Activated CD4-positive, alpha-beta T cell treated with anti-CD3 and anti-CD28 coated beads, Interleukin-2, amount 50 U/mL, for 1 hour (primary cell): ENCODE results near the gene FAM163A.

Experiments
- DNase-seq: peaks from one replicate; pipeline ENCODE4 v3.0.0-alpha.2; 2020

The FAM163A gene

DNA sequence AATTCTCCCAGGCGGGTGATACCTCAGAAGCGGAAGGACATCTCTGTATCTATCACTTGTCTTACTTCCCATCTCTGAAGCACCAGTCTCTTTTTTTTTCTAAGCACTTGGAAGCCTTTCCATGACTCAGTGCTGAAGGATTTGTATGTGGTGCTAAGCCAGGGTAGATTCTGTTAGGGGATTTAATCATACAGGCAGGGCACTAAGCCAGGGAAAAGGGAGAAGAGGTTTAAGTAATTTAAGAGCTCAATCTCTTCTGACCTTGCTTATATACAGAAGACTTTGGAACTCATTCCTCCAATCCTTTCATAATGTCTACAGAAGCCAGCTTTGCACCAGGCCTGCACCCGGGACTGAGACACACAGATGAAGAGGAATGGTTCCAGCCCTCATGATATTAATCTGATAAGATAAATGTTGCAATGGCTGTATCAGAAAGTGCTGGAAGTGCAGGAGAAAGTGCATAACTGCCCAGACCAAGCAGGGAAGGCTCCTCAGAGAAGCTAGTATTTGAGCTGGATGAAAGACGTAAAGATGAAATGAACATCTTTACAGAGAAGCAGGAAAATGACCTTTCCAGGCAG lies 11.0 kb downstream of the FAM163A start:
- no peak for DNase-seq

GRCh38 chr1:179757933-179758332 lies 14.8 kb downstream of the FAM163A start:
- DNase-seq, result no peak

GRCh38 chr1:179760521-179760920 lies 17.4 kb downstream of the FAM163A start:
- DNase-seq, result no peak

GRCh38 chr1:179761296-179761695 lies 18.2 kb downstream of the FAM163A start:
- DNase-seq, result no peak

GRCh38 chr1:179761846-179762640 lies 19.0 kb downstream of the FAM163A start:
- DNase-seq, result no peak

GRCh38 chr1:179767177-179767581 lies 24.1 kb downstream of the FAM163A start:
- no peak for DNase-seq

GRCh38 chr1:179767996-179768395 lies 24.9 kb downstream of the FAM163A start:
- DNase-seq, result no peak

- DNase-seq, result no peak
Measured at GRCh38 chr1:179770887-179771502, 27.9 kb downstream of the FAM163A start.

DNA sequence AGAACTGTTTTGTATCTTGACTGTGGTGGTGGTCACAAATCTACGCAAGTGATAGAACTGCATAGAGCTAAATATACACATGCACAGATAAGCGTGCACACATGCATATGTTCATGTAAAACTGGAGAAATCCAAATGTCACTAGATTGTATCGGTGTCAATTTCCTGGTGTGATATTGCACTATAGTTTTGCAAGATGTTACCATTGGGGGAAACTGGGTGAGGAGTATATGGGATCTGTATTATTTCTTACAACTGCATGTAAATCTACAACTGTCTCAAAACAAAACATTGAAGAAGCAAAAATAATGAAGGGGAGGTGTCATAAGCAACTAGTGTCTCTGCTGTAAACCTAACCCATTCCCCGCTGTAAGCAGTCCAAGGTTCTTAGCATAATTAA lies 30.2 kb downstream of the FAM163A start:
- DNase-seq, result no peak

DNA sequence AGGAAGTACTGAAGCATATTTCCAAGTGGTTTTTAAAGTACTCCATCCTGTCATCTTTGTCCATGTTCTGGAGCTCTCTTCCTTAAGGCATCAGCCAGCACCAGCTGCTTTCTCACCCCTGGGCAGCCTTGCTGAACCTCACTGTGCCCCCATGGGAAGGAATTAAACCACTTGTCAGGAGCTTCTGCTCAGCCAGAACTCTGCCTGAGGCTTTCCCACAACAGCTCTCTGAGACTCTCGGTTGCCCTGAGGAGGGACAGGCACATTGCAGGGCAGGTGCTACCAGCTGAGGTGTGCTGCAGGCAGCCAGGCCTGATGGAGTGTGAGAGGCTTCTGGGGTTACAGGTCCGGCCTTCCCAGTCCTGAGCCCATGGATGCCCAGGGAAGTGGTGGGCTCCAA lies 30.9 kb downstream of the FAM163A start:
- no peak for DNase-seq

GRCh38 chr1:179774566-179774965 lies 31.5 kb downstream of the FAM163A start:
- DNase-seq, result no peak

DNA sequence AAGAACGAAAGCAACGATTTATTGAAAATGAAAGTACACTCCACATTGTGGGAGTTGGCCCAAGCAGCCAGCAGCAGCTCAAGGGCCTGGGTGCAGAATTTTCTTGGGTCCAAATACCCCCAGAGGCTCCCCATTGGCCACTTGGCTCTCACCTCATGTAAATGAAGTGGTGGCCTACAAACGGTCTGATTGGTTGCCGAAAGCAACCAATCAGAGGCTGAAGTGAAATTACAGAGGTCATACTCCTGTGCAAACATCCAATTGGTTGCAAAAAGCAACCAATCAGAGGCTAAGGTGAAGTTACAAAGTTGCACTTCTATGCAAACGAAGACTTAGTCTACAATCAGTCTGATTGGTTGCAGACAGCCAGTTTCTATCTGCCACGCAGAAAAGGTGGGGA lies 31.9 kb downstream of the FAM163A start:
- no peak for DNase-seq

DNA sequence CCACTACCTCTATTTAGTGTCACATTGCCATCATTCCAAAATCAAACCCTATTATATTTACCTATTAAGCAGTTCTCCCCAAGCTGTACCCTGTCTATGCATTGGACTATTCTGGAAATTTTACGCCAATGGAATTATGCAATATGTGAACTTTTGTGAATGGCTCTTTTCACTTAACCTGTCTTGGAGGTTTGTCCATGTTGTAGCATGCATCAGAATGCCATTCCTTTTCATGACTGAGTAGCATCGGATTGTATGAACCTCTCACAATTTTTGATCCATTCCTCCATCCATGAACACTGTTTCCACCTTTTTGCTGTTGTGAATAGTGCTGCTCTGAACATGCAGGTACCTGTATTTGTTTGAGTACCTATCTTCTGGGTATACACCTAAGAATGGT lies 33.7 kb downstream of the FAM163A start:
- no peak for DNase-seq

GRCh38 chr1:179777731-179778130 lies 34.6 kb downstream of the FAM163A start:
- no peak for DNase-seq

DNA sequence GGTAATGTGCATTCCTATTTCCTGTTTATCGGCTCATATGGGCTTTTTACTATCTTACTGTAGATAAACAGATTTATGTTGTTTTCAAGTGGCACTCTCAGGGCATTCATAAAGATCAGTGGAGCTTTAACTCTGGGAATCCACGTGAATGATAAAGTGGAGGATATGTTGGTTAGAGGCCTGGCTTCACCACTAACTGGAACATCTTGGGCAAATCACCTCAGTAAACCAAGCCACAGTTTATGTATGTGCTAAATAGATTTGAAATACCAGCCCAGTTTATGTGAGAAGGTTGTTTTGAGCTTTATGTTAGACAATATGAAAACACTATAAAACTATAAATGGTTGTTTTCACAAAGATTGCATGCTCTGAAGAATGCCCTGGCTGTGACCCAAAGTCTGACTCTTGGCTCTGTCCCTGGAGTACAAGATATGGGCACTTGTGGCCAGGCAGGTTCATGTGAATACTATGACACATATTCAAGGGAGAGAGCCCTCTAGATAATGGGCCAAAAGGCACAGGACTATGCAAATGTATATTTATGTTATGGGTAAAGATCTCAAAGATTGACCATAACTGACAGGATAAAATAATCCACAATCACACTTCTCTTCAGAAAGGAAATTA lies 36.7 kb downstream of the FAM163A start:
- DNase-seq, result no peak

GRCh38 chr1:179781962-179782361 lies 38.9 kb downstream of the FAM163A start:
- no peak for DNase-seq

DNA sequence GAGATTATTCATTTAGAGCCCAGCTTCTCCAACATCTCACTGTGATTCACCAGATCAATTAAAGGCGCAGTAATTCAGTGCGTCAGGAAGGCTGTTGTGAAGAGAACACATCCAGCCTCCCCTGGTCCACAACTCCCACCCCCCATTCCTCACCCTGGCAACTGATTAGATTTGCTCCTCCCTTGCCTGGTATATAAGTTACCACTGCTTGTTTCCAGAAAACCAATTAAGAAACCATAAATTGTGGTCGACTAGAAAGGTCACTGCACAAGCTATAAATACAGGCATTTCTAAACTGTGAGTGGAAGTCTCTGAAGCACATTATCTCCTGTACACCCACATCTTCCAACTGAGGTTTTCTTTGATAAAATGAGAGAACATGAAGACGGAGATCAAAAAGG lies 41.9 kb downstream of the FAM163A start:
- DNase-seq, result no peak

DNA sequence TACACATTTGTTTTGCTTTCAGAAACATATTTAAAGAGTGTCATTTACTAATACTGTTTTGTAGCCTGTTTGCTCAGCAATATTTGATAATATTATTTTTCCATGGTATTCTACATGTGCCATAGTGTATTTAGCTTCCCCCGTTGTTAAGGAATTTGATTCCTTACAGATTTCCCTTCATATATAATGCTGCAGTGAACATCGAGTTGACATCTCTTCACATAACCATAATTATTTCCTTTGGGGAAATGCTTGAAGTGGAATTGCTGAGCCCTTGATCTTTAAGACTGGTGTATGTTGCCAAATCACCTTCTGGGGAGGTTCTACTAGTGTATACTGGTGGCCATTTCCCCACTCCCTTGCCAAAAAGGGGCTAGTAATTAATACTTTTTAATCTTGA lies 42.6 kb downstream of the FAM163A start:
- DNase-seq, result no peak

DNA sequence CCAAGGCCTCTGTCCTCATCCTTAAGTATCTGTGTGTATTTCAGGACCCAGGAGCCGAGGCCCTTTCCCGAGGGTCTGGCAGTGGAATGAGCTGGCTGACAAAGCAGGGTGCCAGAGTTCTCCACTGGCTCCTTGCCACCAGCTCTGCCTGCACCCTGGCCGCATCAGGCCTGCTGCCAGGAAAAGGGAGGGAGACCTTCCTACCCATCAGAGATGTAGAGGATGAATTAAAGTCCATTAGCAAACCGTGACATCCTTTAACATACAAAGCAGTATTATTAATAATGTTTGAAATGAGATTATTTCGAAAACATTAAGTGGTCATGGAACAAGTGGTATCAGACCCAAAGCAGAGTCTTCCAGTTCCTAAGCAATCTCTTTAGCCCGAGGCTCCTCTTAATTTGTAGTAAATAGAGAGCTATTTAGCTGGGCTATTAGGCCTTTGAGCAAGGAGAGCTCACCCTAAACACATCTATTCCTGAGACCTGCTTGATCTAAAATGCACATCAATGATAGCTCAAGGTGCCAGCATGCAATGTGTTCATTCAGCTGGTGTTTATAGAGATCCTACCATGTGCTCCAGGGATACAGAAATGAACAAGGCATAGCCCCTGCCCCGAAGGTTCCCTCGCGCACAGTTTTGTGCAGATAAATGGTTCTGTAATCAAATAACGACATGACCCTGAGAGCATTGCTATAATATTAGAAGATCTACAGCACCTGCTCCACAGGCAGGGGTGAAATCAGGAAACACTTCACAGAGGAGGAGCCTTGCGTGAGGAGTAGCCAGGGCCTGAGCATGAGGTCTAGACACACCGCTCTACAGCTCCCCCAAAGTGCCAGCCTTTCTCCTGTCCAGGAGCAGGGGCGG lies 44.0 kb downstream of the FAM163A start:
- no peak for DNase-seq

DNA sequence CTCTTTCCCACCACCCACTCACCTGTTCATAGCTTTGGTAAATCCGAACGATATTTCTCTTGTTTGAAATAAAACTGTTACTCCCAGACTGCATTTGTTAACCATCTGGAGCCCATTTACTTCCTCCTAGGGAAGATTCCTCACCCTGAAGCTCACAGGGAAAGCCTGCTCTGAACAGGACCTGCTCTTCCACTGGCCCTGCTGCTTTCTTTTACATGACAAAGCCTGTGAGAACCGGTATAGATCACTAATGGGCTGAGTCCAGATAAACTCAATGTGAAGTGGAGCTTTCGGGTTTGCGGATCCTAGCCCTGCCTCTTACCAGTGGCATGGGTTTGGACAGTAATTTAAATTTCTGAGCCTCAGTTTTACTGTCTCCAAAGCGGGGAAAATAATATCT lies 45.2 kb downstream of the FAM163A start:
- DNase-seq, result no peak

- no peak for DNase-seq
Measured at GRCh38 chr1:179793281-179793680, 50.2 kb downstream of the FAM163A start.

DNA sequence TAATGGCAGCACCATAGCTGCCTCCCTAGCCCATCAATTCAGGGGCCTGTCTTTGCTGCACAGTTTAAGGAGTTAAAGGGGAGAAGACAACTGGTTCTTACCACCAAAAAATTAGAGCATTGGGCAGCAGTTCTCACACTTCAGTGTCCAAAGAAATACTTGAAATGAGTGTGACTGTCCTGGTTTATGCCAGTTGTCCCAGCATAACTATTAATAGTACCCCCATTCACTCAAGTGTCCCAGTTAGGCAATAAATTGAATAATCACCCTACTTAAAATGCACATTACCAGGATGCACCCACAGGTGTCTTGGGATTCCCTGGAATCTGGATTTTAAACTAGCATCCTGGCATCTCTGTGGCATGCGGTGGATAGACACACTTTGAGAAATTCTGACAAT lies 51.1 kb downstream of the FAM163A start:
- DNase-seq, result no peak

- no peak for DNase-seq
Measured at GRCh38 chr1:179794669-179795068, 51.6 kb downstream of the FAM163A start.
